ENCODE results near the gene PARP4. TPM values are rescaled to one million over a fixed set of nuclear protein-coding genes. Genes with fewer than 3 reads are reported as not detected.
"Not testable (repeated sequence)": the region's sequence is repeated elsewhere in the genome, so short reads cannot be mapped to it uniquely, and the experiment has no call there.

PARP4 gene
- polyA plus RNA-seq, 1 donor: 24.2 TPM

GRCh38 chr13:24450530-24450929, 62.0 kb downstream of the PARP4 start:
- DNase-seq (ENCODE audit: low read depth): peak; percentile 20

GRCh38 chr13:24444851-24445250, 67.7 kb downstream of the PARP4 start:
- DNase-seq (ENCODE audit: low read depth): not testable (repeated sequence)

GRCh38 chr13:24443366-24443765, 69.2 kb downstream of the PARP4 start:
- DNase-seq (ENCODE audit: low read depth): no peak

GRCh38 chr13:24426045-24426444, 86.5 kb downstream of the PARP4 start:
- not testable (repeated sequence) for DNase-seq (ENCODE audit: low read depth)

GRCh38 chr13:24419668-24420067, 92.9 kb downstream of the PARP4 start:
- not testable (repeated sequence) for DNase-seq (ENCODE audit: low read depth)

GRCh38 chr13:24407844-24408243, 104.7 kb downstream of the PARP4 start:
- no peak for DNase-seq (ENCODE audit: low read depth)

GRCh38 chr13:24406524-24406923, 106.1 kb downstream of the PARP4 start:
- no peak for DNase-seq (ENCODE audit: low read depth)

GRCh38 chr13:24396821-24397220, 115.8 kb downstream of the PARP4 start:
- DNase-seq (ENCODE audit: low read depth): no peak

- DNase-seq (ENCODE audit: low read depth): no peak
Observed at GRCh38 chr13:24392972-24393371, 119.6 kb downstream of the PARP4 start.

- not testable (repeated sequence) for DNase-seq (ENCODE audit: low read depth)
Observed at GRCh38 chr13:24391771-24392683, 120.6 kb downstream of the PARP4 start.

GRCh38 chr13:24390795-24391194, 121.8 kb downstream of the PARP4 start:
- not testable (repeated sequence) for DNase-seq (ENCODE audit: low read depth)

- no peak for DNase-seq (ENCODE audit: low read depth)
Observed at GRCh38 chr13:24389506-24389905, 123.1 kb downstream of the PARP4 start.

- DNase-seq (ENCODE audit: low read depth): not testable (repeated sequence)
Observed at GRCh38 chr13:24388743-24389142, 123.8 kb downstream of the PARP4 start.

- DNase-seq (ENCODE audit: low read depth): no peak
Observed at GRCh38 chr13:24386816-24387708, 125.5 kb downstream of the PARP4 start.

GRCh38 chr13:24385902-24386301, 126.7 kb downstream of the PARP4 start:
- no peak for DNase-seq (ENCODE audit: low read depth)

GRCh38 chr13:24384946-24385345, 127.6 kb downstream of the PARP4 start:
- DNase-seq (ENCODE audit: low read depth): not testable (repeated sequence)

- not testable (repeated sequence) for DNase-seq (ENCODE audit: low read depth)
Observed at GRCh38 chr13:24384091-24384490, 128.5 kb downstream of the PARP4 start.

- no peak for DNase-seq (ENCODE audit: low read depth)
Observed at GRCh38 chr13:24381541-24382265, 130.9 kb downstream of the PARP4 start.

GRCh38 chr13:24380881-24381280, 131.7 kb downstream of the PARP4 start:
- DNase-seq (ENCODE audit: low read depth): not testable (repeated sequence)

GRCh38 chr13:24380227-24380626, 132.4 kb downstream of the PARP4 start:
- DNase-seq (ENCODE audit: low read depth): not testable (repeated sequence)

GRCh38 chr13:24371273-24371672, 141.3 kb downstream of the PARP4 start:
- DNase-seq (ENCODE audit: low read depth): not testable (repeated sequence)
